NCI-H1930 (cell line): ENCODE data around the gene CHP2.
"Not testable (repeated sequence)": the region's sequence is repeated elsewhere in the genome, so short reads cannot be mapped to it uniquely, and the experiment has no call there.

Experiments used
- DNase-seq, 2 experiments: peaks; one replicate each; lab custom pipeline; 2025; lab: John Stamatoyannopoulos, UW

CHP2 gene

DNA sequence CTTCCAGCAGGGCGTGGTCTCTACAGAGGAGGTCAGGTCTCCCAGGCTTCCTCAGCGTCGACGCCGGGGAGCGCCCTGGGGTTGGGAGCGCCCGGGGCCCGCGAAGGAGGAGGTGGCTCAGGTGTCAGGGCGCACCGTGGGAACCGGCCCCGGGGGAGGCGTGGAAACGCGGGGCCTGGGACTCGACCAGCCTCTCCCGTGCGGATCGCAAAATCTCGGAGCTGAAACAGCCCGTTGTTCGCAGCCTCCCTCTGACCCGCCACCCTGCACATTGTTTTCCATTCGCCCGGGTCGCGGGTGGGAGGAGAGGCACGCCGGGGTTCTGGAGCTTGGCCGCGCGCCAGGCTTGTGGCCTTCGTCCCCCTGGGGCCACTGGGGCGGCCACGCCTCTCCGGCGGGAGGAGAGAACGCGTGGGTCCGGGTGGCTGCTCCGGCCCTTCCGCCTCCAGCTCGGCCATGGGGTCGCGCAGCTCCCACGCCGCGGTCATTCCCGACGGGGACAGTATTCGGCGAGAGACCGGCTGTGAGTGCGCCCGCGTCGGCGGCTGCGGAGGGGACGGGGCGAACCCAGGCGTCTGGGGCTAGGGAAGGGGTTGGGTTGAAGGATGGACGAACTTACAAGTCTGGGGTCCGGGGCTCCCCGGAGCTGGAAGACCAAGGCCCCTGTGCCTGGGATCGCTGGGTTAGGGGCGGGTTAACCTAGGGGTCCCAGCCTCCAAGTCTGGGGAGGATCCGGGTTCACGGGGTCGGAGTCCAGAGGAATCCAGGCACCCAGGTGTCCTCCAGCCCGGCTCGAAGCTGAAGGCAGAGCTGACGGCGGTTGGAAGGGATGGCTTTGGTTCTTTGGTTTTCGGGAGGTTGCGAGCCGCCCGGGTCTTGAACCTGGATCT lies at the start of gene CHP2:
TSS of gene CHP2 (plus strand) at position 433 of the 890 bp plus-strand sequence. CDS start at position 457, 24 bp downstream.
- no peak for DNase-seq

GRCh38 chr16:23705517-23705902 lies 49.3 kb upstream of the CHP2 start:
- DNase-seq, result no peak

DNA sequence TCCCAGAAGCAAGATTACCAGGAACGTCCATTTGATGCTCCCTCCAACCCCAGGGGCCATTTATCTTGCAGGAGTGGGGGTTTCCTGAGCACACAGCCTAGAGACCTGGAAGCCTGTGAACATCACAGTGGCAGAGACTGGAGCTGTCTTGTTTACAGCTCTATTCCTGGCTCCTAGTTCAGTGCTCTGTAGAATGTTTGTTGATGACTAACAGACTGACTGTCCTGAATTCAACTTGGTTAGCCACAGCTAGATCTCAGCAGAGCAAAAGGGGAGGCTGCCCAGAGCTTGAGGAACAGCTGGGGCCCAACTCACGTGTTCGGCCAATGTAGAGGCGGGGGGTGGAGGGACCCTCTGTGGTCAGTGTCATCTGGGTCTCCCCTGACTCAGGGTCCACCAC lies 48.4 kb upstream of the CHP2 start:
- no peak for DNase-seq

GRCh38 chr16:23709536-23709935 lies 45.3 kb upstream of the CHP2 start:
- DNase-seq, result no peak

- DNase-seq, result no peak
Observed at GRCh38 chr16:23710008-23710407, 44.8 kb upstream of the CHP2 start.

DNA sequence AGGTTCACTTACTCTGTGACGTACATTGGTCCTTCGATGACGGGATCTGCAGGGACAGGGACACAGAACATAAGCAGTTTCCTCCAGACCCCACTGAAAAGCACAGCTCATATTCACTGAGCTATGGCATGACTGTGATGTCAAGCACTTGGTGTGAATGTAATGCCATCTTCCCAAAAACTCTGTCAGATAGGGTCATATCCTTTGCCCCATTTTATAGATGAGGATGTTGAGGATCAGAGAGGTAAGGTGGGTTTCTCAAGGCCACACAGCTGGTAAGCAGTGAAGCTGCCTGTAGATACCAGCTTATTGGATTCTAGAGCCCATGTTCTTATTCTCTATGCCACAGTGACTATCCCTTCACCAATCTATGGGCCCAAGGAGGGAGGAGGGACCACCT lies 44.3 kb upstream of the CHP2 start:
- no peak for DNase-seq

- DNase-seq, result no peak
Observed at GRCh38 chr16:23711785-23712184, 43.0 kb upstream of the CHP2 start.

- no peak for DNase-seq
Observed at GRCh38 chr16:23712976-23713375, 41.9 kb upstream of the CHP2 start, which contains the start of gene ERN2. Gene ERN2 (minus strand): TSS chr16:23713222. CDS start chr16:23713187, 35 bp downstream.

- no peak for DNase-seq
Observed at GRCh38 chr16:23716484-23716883, 38.3 kb upstream of the CHP2 start.

- not testable (repeated sequence) for DNase-seq
Observed at GRCh38 chr16:23722613-23723240, 32.1 kb upstream of the CHP2 start.

- no peak for DNase-seq
Observed at GRCh38 chr16:23724096-23724784, 30.6 kb upstream of the CHP2 start.

- no peak for DNase-seq
Observed at GRCh38 chr16:23724785-23725131, 30.1 kb upstream of the CHP2 start.

GRCh38 chr16:23726710-23727109 lies 28.1 kb upstream of the CHP2 start:
- no peak for DNase-seq

- no peak for DNase-seq
Observed at GRCh38 chr16:23728112-23728477, 26.7 kb upstream of the CHP2 start.

DNA sequence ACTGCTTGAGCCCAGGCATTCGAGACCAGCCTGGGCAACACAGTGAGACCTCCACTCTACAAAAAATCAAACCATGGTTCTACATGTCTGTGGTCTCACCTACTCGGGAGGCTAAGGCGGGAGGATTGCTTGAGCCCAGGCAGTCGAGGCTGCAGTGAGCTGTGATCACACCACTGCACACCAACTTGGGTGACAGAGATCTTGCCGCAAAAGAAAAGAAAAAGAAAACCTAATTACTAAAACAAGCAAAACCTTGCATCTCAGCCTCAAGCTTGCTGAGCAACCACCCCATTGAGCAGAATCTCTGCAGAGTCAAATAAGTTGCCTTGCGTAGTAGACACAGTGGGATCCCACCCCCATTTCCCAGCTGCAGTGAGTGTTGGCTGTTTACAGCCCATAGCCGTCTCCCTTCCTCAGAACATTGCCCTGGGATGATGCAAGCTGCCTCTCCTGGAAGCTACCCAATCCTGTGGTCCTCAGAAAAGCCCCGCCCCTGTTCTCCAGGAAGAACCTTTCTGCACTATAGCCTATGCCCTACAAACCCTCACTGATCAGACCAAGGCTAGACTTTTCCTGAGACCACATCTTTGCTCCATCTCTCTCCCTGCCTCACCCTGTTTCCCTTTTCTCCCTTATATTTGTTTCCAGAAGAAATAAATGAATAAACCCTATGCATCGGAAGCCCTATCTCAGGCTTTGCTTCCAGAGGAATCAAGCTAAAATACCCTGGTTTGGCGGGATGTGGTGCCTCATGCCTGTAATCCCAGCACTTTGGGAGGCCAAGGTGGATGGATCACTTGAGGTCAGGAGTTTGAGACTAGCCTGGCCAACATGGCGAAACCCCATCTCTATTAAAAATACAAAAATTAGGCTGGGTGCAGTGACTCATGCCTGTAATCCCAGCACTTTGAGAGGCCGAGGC lies 25.1 kb upstream of the CHP2 start:
- DNase-seq, result peak in 1 of 2 experiments; percentile 45

GRCh38 chr16:23734176-23734893 lies 20.5 kb upstream of the CHP2 start:
- no peak for DNase-seq

GRCh38 chr16:23737423-23738028 lies 17.3 kb upstream of the CHP2 start:
- not testable (repeated sequence) for DNase-seq

- DNase-seq, result no peak
Observed at GRCh38 chr16:23739516-23739915, 15.3 kb upstream of the CHP2 start.

DNA sequence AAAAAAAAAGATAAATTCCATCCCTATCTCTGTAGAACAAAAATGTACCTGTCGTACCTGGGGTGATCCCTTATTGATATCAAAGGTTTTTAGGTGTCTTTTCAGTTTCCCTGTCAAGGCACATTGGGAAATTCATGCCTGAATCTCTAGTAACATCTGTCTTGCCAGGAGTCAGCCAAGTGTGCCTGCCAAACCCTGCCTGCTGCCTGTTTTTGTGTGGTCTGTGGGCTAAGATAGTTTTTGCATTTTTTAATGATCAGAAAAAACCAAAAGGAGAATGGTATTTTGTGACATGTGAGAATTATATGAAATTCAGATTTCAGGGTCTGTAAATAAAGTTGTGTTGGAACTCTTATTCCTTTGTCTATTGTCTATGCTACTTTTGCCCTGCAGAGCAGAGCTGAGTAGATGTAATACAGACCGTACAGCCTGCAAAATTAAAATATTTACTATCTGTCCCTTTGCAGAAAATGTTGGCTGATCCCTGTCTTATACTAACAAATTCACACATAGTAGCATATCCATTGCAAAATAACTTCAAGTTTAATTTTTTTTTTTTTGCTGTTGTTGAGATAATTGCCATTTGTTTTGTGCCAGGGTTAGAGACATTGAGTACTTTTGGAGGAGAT lies 13.0 kb upstream of the CHP2 start:
- no peak for DNase-seq

- DNase-seq, result no peak
Observed at GRCh38 chr16:23742766-23743165, 12.1 kb upstream of the CHP2 start.
